B cell (primary cell): ENCODE measurements around the gene BLM. TPM values are rescaled to one million over a fixed set of nuclear protein-coding genes. Genes with fewer than 3 reads are reported as not detected.

Experiments used
- ATAC-seq: fragments of 200-7000 bp; cut with Tn5 transposase; one replicate; pipeline ENCODE4 v1.10.0; 2021; ENCODE audit warnings: low read depth, mild to moderate bottlenecking, moderate number of reproducible peaks, moderate library complexity
- CTCF ChIA-PET: fragments of 350-600 bp; sonication (Branson Sonifier 250); formaldehyde crosslinking; loops from one replicate; lab custom pipeline; 2021; ENCODE audit warnings: antibody characterized with exemption, inconsistent platforms; lab: Charles Lee
- POLR2A ChIA-PET: fragments of 350-600 bp; sonication (Branson Sonifier 250); formaldehyde crosslinking; loops from one replicate; lab custom pipeline; 2021; ENCODE audit warnings: antibody characterized with exemption; lab: Charles Lee
- DNase-seq: peaks from one replicate; pipeline ENCODE4 v3.0.0; 2013
- H2AFZ ChIP-seq: 2 replicates; pipeline ENCODE4 v1.6.1; 2012; ENCODE audit warnings: mild to moderate bottlenecking, low read depth, low read length; ENCODE audit not compliant: insufficient read depth, poor library complexity, severe bottlenecking
- H3K27ac ChIP-seq, 2 donors: 1 replicate in 1 of 2; 2 replicates in 1 of 2; pipeline ENCODE4 v1.5.1; 2012 to 2013; ENCODE audit warnings: low read length in 2 of 2, mild to moderate bottlenecking in 2 of 2, moderate library complexity in 1 of 2
- H3K27me3 ChIP-seq, 4 experiments: fragments of 200-600 bp in 1 of 4; sonication (generic) in 1 of 4; replicated peaks in 1 of 4; 1 replicate in 2 of 4; 2 replicates in 2 of 4; pipeline versions ENCODE4 v1.6.1 to v1.7.0; 2013 to 2016; ENCODE audit warnings: low read length in 3 of 4, mild to moderate bottlenecking in 2 of 4, mixed read lengths in 1 of 4, moderate library complexity in 1 of 4; ENCODE audit not compliant: insufficient read depth in 4 of 4, control insufficient read depth in 3 of 4; ENCODE audit errors: control extremely low read depth in 1 of 4
- H3K36me3 ChIP-seq, 2 experiments: replicated peaks in 1 of 2; 1 replicate in 1 of 2; 2 replicates in 1 of 2; pipeline versions ENCODE4 v1.6.1 to v1.7.1; 2013; ENCODE audit warnings: low read length in 1 of 2; ENCODE audit not compliant: insufficient read depth in 2 of 2, control insufficient read depth in 1 of 2; ENCODE audit errors: control extremely low read depth in 1 of 2, extremely low read depth in 1 of 2
- H3K4me1 ChIP-seq, 2 donors: fragments of 200-600 bp in 1 of 2; sonication (generic) in 1 of 2; 1 replicate in 1 of 2; 2 replicates in 1 of 2; pipeline versions ENCODE4 v1.5.1 to v1.6.1; 2013 to 2017; ENCODE audit warnings: low read length in 2 of 2; ENCODE audit not compliant: control insufficient read depth in 2 of 2, insufficient read depth in 2 of 2
- H3K4me2 ChIP-seq: replicated peaks from 2 replicates; pipeline ENCODE3; 2012; ENCODE audit warnings: mild to moderate bottlenecking, low read depth, low read length; ENCODE audit not compliant: poor library complexity, severe bottlenecking
- H3K4me3 ChIP-seq, 5 experiments: fragments of 200-600 bp in 1 of 5; sonication (generic) in 1 of 5; 1 replicate in 3 of 5; 2 replicates in 2 of 5; pipeline versions ENCODE4 v1.5.1 to v1.7.0; 2011 to 2016; ENCODE audit warnings: low read length in 4 of 5, mild to moderate bottlenecking in 4 of 5, low read depth in 2 of 5, control low read depth in 1 of 5, moderate library complexity in 1 of 5; ENCODE audit not compliant: insufficient read depth in 1 of 5; ENCODE audit errors: control extremely low read depth in 1 of 5, extremely low read depth in 1 of 5
- H3K79me2 ChIP-seq: fragments of 200-600 bp; sonication (generic); one replicate; pipeline ENCODE4 v1.6.0; 2016; ENCODE audit warnings: low read length; ENCODE audit not compliant: control insufficient read depth, insufficient read depth
- H3K9ac ChIP-seq: fragments of 200-600 bp; sonication (generic); 2 replicates; pipeline ENCODE4 v1.6.1; 2017; ENCODE audit warnings: mild to moderate bottlenecking, low read length, moderate library complexity
- H3K9me3 ChIP-seq, 3 donors: one replicate each; pipeline versions ENCODE4 v1.6.1 to v1.7.1; 2013; ENCODE audit warnings: low read length in 2 of 3; ENCODE audit not compliant: control insufficient read depth in 2 of 3, insufficient read depth in 1 of 3; ENCODE audit errors: control extremely low read depth in 1 of 3
- H4K20me1 ChIP-seq: 2 replicates; pipeline ENCODE4 v1.6.0; 2012; ENCODE audit warnings: mild to moderate bottlenecking, low read length; ENCODE audit not compliant: insufficient read depth, control insufficient read depth, poor library complexity, severe bottlenecking
- H3K27ac Mint-ChIP-seq: one replicate; pipeline ENCODE4 v1.8.0; 2021; ENCODE audit warnings: mixed read lengths
- H3K27me3 Mint-ChIP-seq: one replicate; pipeline ENCODE4 v1.8.0; 2021; ENCODE audit warnings: mixed read lengths
- H3K4me1 Mint-ChIP-seq: one replicate; pipeline ENCODE4 v1.8.0; 2021; ENCODE audit warnings: mixed read lengths
- H3K4me3 Mint-ChIP-seq: one replicate; pipeline ENCODE4 v1.8.0; 2021; ENCODE audit warnings: mixed read lengths
- H3K9me3 Mint-ChIP-seq: one replicate; pipeline ENCODE4 v1.8.0; 2022; ENCODE audit warnings: mixed read lengths; ENCODE audit not compliant: insufficient read depth
- EZH2 ChIP-seq: IDR thresholded peaks from 2 replicates; pipeline ENCODE4 v1.6.1; 2012; ENCODE audit warnings: borderline replicate concordance, low read depth, mild to moderate bottlenecking, moderate library complexity, low read length; ENCODE audit not compliant: insufficient read depth, poor library complexity, severe bottlenecking
- WGBS: methylation state at CpG from one replicate; pipeline ENCODE4 v1.1.5; 2013; ENCODE audit warnings: missing lambda C conversion rate; ENCODE audit not compliant: insufficient coverage; 5-methylcytosine and 5-hydroxymethylcytosine counted together
- intact Hi-C: fragments of 100-400 bp; cut with micrococcal nuclease; formaldehyde crosslinking; loops from one replicate; pipeline ENCODE4 v1.10.0; 2022
- polyA plus RNA-seq: library from polyadenylated mRNA; depleted of rRNA; stranded (reverse); fragments of >200 nt; gene quantifications from 2 replicates; pipeline ENCODE4 v1.2.3, GENCODE V29; 2012
- total RNA-seq, 2 donors: library from RNA; stranded (reverse); fragments of 120-200 nt in 1 of 2; gene quantifications; 1 replicate in 1 of 2; 2 replicates in 1 of 2; pipeline versions ENCODE4 v1.2.3 to v1.2.4, GENCODE V29; 2013 to 2022
- TF ChIP-seq, protein P1 (sequence below): fragments of 200-600 bp; IDR thresholded peaks from one replicate; pipeline ENCODE4 v1.8.0; 2022; ENCODE audit warnings: antibody characterized with exemption, mild to moderate bottlenecking

Gene BLM
- total and polyA plus RNA-seq, 2 donors (not counting 1 experiment from before 2014, with no cell fraction given), result 5.2 to 17.4 TPM

GRCh38 chr15:90799639-90800170, 82.6 kb downstream of the BLM start:
- H3K4me2 ChIP-seq, result no peak overlapping the region
- no peak overlapping the region for H3K4me3 ChIP-seq
- WGBS, result no CpG with 5 or more reads among the region's 1 CpG
- no peaks in the 10 kb centered on the region for H3K9me3 ChIP-seq
- ChIA-PET CTCF (interaction anchor here (1.5 kb wide), 1 partner anchor 86 kb away, joined by 3 read pairs; no protein-coding TSS in a partner anchor), POLR2A (no interaction called here)
- no peaks in the 10 kb centered on the region for H3K27me3 ChIP-seq
- TF ChIP-seq EZH2, result no peak
- TF ChIP-seq, protein P1, sequence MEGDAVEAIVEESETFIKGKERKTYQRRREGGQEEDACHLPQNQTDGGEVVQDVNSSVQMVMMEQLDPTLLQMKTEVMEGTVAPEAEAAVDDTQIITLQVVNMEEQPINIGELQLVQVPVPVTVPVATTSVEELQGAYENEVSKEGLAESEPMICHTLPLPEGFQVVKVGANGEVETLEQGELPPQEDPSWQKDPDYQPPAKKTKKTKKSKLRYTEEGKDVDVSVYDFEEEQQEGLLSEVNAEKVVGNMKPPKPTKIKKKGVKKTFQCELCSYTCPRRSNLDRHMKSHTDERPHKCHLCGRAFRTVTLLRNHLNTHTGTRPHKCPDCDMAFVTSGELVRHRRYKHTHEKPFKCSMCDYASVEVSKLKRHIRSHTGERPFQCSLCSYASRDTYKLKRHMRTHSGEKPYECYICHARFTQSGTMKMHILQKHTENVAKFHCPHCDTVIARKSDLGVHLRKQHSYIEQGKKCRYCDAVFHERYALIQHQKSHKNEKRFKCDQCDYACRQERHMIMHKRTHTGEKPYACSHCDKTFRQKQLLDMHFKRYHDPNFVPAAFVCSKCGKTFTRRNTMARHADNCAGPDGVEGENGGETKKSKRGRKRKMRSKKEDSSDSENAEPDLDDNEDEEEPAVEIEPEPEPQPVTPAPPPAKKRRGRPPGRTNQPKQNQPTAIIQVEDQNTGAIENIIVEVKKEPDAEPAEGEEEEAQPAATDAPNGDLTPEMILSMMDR, result no peak
- DNase-seq (no peak), ATAC-seq (no peak)
- no peak overlapping the region for H3K4me3 Mint-ChIP-seq
- H3K4me1 ChIP-seq, result no peaks in the 10 kb centered on the region
- H2AFZ ChIP-seq, result no peak overlapping the region
- intact Hi-C loops, result no loop called here
- peaks cover 3% of the 10 kb centered on the region for H3K79me2 ChIP-seq
- peaks cover 0 to 15% of the 10 kb centered on the region in 2 experiments for H3K36me3 ChIP-seq
- H3K27ac ChIP-seq, result no peak overlapping the region
- no peaks in the 10 kb centered on the region for H3K9me3 Mint-ChIP-seq
- H3K9ac ChIP-seq, result no peak overlapping the region
- H3K27ac Mint-ChIP-seq, result no peak overlapping the region
- H3K27me3 Mint-ChIP-seq, result no peaks in the 10 kb centered on the region
- H3K4me1 Mint-ChIP-seq, result peaks cover 6% of the 10 kb centered on the region
- no peaks in the 10 kb centered on the region for H4K20me1 ChIP-seq

DNA sequence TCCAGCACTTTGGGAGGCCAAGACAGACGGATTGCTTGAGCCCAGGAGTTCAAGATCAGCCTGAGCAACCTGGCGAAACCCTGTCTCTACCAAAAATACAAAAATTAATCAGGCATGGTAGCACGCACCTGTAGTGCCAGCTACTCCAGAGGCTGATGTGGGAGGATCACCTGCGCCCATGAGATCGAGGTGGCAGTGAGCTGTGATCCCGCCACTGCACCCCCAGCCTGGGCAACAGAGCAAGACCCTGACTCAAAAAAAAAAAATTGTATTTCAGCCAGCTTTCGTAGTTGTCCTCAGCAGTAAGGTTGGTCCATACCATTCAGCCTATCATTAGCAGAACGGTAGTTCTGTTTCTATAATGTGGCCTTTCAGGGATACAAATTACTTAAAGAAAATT, 84.7 kb downstream of the BLM start:
- no peaks in the 10 kb centered on the region for H3K4me1 ChIP-seq
- CTCF ChIA-PET, result interaction anchor here (0.8 to 2.9 kb wide), 3 partner anchors 8 to 84 kb away, joined by 3 to 11 read pairs (median 5); no protein-coding TSS in a partner anchor
- intact Hi-C loops, result no loop called here
- Mint-ChIP-seq H3K4me3 (no peak overlapping the region), H3K9me3 (no peaks in the 10 kb centered on the region), H3K27ac (no peak overlapping the region), H3K4me1 (peaks cover 9% of the 10 kb centered on the region), H3K27me3 (no peaks in the 10 kb centered on the region)
- H3K36me3 ChIP-seq, result peaks cover 0 to 12% of the 10 kb centered on the region in 2 experiments
- H4K20me1 ChIP-seq, result no peaks in the 10 kb centered on the region
- no peak overlapping the region for H3K4me2 ChIP-seq
- ATAC-seq (no peak), DNase-seq (no peak)
- POLR2A ChIA-PET, result interaction anchor here (0.6 to 0.7 kb wide), 2 partner anchors 38 to 44 kb away, joined by 3 to 6 read pairs; no protein-coding TSS in a partner anchor
- H3K27ac ChIP-seq, result no peak overlapping the region
- peaks cover 3% of the 10 kb centered on the region for H3K79me2 ChIP-seq
- no peak overlapping the region for H3K9ac ChIP-seq
- no peaks in the 10 kb centered on the region for H3K9me3 ChIP-seq
- no peak for TF ChIP-seq EZH2
- TF ChIP-seq, protein P1, result no peak
- no peaks in the 10 kb centered on the region for H3K27me3 ChIP-seq
- no peak overlapping the region for H2AFZ ChIP-seq
- WGBS, result 85% methylated on average over 5 of the region's 8 CpGs
- no peak overlapping the region for H3K4me3 ChIP-seq
